Activated CD4-positive, alpha-beta T cell treated with anti-CD3 and anti-CD28 coated beads for 36 hours (primary cell): Measurements from ENCODE around the gene SPTBN2. TPM values are rescaled to one million over a fixed set of nuclear protein-coding genes. Genes with fewer than 3 reads are reported as not detected.

Source experiments
- ATAC-seq: fragments of 200-7000 bp; cut with Tn5 transposase; one replicate; pipeline ENCODE4 v1.10.0; 2021; ENCODE audit warnings: mild to moderate bottlenecking, moderate library complexity
- CTCF ChIA-PET: fragments of 350-600 bp; sonication (Branson Sonifier 250); formaldehyde crosslinking; loops from one replicate; lab custom pipeline; 2021; ENCODE audit warnings: antibody characterized with exemption; lab: Charles Lee
- POLR2A ChIA-PET: fragments of 350-600 bp; sonication (Branson Sonifier 250); formaldehyde crosslinking; loops from one replicate; lab custom pipeline; 2021; ENCODE audit warnings: antibody characterized with exemption, inconsistent platforms; lab: Charles Lee
- DNase-seq: peaks from one replicate; pipeline ENCODE4 v3.0.0-alpha.2; 2020
- H3K27ac Mint-ChIP-seq: one replicate; pipeline ENCODE4 v1.8.0; 2021; ENCODE audit warnings: mixed read lengths
- H3K27me3 Mint-ChIP-seq: one replicate; pipeline ENCODE4 v1.8.0; 2021; ENCODE audit warnings: mixed read lengths
- H3K36me3 Mint-ChIP-seq: one replicate; pipeline ENCODE4 v1.8.0; 2021; ENCODE audit warnings: low read depth, mixed read lengths
- H3K4me1 Mint-ChIP-seq: one replicate; pipeline ENCODE4 v1.8.0; 2021; ENCODE audit warnings: mixed read lengths
- H3K4me3 Mint-ChIP-seq: one replicate; pipeline ENCODE4 v1.8.0; 2021; ENCODE audit warnings: mild to moderate bottlenecking, moderate library complexity, mixed read lengths
- H3K9me3 Mint-ChIP-seq: one replicate; pipeline ENCODE4 v1.8.0; 2021; ENCODE audit warnings: low read depth, mixed read lengths
- intact Hi-C, 2 experiments: fragments of 100-400 bp; cut with DNase I in 1 of 2; cut with micrococcal nuclease in 1 of 2; formaldehyde crosslinking; loops; one replicate each; pipeline versions ENCODE4 v1.14.2 to v1.15.1; 2022 to 2024; cut with DNase I, micrococcal nuclease
- total RNA-seq, 2 experiments: library from RNA; stranded (reverse); gene quantifications; one replicate each; pipeline ENCODE4 v1.2.3, GENCODE V29; 2021

Gene SPTBN2
- total RNA-seq, 2 experiments from 2014 or later, result 1.3 to 1.6 TPM

GRCh38 chr11:66689661-66690590 lies 39.1 kb downstream of the SPTBN2 start:
- no peaks in the 10 kb centered on the region for H3K36me3 Mint-ChIP-seq
- intact Hi-C loops, result no loop called here
- POLR2A ChIA-PET, result no interaction called here
- DNase-seq (no peak), ATAC-seq (no peak)
- CTCF ChIA-PET, result interaction anchor here (1.3 kb wide), 1 partner anchor 11 kb away, joined by 9 read pairs; no protein-coding TSS in a partner anchor
- H3K4me1 Mint-ChIP-seq, result no peaks in the 10 kb centered on the region
- no peaks in the 10 kb centered on the region for H3K27me3 Mint-ChIP-seq
- no peak overlapping the region for H3K4me3 Mint-ChIP-seq
- H3K27ac Mint-ChIP-seq, result no peak overlapping the region
- H3K9me3 Mint-ChIP-seq, result no peaks in the 10 kb centered on the region

- Mint-ChIP-seq H3K9me3 (no peaks in the 10 kb centered on the region), H3K27me3 (no peaks in the 10 kb centered on the region), H3K4me3 (no peak overlapping the region), H3K4me1 (no peaks in the 10 kb centered on the region), H3K27ac (no peak overlapping the region), H3K36me3 (no peaks in the 10 kb centered on the region)
- intact Hi-C loops, result no loop called here
- no peak for ATAC-seq
- ChIA-PET CTCF (interaction anchor here (1.3 kb wide), 1 partner anchor 10 kb away, joined by 9 read pairs; no protein-coding TSS in a partner anchor), POLR2A (no interaction called here)
- no peak for DNase-seq
Observed at GRCh38 chr11:66688561-66689534, 40.2 kb downstream of the SPTBN2 start.

GRCh38 chr11:66687831-66688281 lies 41.2 kb downstream of the SPTBN2 start:
- CTCF ChIA-PET, result interaction anchor here (1.1 kb wide), 1 partner anchor 110 kb away, joined by 4 read pairs; no protein-coding TSS in a partner anchor
- Mint-ChIP-seq H3K9me3 (no peaks in the 10 kb centered on the region), H3K4me3 (no peak overlapping the region), H3K4me1 (no peaks in the 10 kb centered on the region), H3K27me3 (no peaks in the 10 kb centered on the region), H3K36me3 (no peaks in the 10 kb centered on the region), H3K27ac (no peak overlapping the region)
- ATAC-seq (no peak), DNase-seq (no peak)
- intact Hi-C loops, result no loop called here
- POLR2A ChIA-PET, result no interaction called here

DNA sequence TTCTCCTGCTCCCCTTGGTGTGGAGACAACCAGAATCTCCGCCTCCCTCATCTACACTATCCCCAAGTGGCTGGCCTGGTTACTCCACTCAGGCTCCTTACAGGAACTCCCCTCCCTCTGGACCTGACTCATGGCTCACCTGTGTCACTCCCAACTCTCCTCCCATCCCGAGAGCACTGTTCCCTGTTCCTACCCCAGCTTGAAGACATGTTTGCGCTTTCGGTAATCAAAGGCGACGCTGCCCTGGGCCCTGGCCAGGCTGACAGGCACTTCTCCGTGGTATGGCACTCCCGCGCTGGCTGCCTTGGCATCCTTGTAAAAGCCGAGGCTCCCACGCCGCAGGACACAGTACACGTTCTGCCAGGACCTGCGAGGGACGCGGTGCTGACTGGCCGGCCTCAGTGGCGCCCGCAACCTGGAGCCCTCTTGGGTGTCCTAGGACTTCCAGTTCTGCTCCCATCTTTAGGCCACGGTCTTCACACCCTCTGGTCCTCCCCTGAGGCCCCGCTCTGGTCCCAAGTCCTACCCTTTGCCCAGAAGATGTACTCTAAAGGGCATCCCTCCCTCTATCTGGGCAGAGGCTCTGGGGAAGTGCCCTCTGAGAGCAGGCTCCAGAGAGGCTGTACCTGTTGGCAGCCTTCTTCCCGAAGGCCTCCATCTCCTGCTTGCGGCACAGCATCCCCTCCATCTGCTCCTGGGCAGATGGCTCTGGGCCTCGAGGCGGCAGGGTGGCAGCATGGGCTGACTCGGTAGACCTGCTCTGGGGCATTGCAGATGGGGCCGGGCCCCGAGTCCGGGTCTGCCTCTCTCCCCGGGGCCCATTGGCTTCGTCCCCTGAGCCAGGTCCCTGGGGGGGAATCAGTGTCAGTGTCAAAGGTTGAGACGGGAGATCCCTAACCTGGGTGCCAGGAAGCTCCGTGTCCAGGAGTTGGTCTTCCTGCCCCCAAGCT lies 41.9 kb downstream of the SPTBN2 start:
- Mint-ChIP-seq H3K27me3 (no peaks in the 10 kb centered on the region), H3K4me1 (no peaks in the 10 kb centered on the region), H3K36me3 (no peaks in the 10 kb centered on the region), H3K9me3 (no peaks in the 10 kb centered on the region), H3K27ac (no peak overlapping the region), H3K4me3 (no peak overlapping the region)
- DNase-seq (no peak), ATAC-seq (no peak)
- POLR2A ChIA-PET, result no interaction called here
- CTCF ChIA-PET, result interaction anchor here (0.7 to 1.2 kb wide), 3 partner anchors 9 to 290 kb away, joined by 4 read pairs; partner anchors contain the start of gene RBM4B
- intact Hi-C loops, result no loop called here

DNA sequence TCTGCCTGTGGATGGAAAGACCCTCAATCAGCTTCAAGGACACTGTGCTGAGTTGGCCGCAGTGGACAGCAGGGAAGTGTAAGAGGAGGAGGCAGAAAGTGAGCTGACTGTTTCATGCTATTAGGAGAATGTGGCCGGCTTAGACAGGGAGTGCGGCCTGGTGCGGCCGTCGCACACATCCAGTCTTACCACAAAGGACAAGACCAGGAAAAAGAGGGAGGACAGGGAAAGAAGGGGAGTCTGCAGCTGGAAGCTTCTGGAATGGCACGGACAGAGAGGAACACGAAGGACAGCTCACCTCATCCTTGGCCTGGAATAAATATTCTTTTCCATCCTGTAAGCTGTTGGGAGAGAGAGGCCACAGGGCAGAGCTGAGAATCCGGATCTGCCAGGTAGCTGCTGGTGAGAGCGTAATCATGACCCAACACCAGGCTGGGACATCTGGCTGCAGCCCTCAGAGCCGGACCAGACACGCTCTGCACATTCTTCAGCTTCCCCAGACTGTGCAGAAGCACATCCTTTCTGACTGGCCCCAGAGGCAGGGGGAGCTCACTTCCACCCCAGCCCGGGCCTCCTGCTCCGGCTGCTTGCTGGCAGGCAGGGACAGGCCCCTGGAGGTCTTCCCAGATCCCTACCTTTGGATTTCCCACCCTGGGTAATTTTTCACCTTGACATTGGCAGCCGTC lies 42.8 kb downstream of the SPTBN2 start:
- ATAC-seq, result no peak
- Mint-ChIP-seq H3K27me3 (no peaks in the 10 kb centered on the region), H3K4me1 (no peaks in the 10 kb centered on the region), H3K27ac (no peak overlapping the region), H3K4me3 (no peak overlapping the region), H3K9me3 (no peaks in the 10 kb centered on the region), H3K36me3 (no peaks in the 10 kb centered on the region)
- ChIA-PET CTCF (interaction anchor here (0.7 to 1.2 kb wide), 2 partner anchors 8 to 289 kb away, joined by 4 read pairs; partner anchors contain the start of gene RBM4B), POLR2A (no interaction called here)
- DNase-seq, result no peak
- intact Hi-C loops, result no loop called here

- POLR2A ChIA-PET, result no interaction called here
Observed at GRCh38 chr11:66685276-66686099, 43.5 kb downstream of the SPTBN2 start.

DNA sequence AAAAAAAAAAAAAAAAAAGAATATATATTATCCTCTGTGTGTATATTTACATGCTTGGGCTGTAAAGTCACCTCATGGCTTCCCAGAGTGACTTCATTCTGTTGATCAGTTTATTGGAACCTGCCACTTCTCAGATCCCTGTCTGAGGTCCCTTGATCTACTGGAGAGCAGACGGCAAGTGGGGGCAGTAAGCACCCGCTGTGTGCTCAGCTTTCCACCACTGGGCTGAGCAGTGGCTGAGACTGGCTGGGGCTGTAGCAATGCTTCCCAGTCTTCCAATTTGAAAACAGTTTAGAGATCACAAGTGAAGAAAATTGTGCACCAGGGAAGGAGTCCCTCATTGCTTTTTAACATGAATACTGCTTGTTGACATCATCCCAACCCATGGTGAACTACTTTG lies 44.4 kb downstream of the SPTBN2 start:
- Mint-ChIP-seq H3K4me1 (no peaks in the 10 kb centered on the region), H3K36me3 (no peaks in the 10 kb centered on the region), H3K27ac (no peak overlapping the region), H3K4me3 (no peak overlapping the region), H3K27me3 (no peaks in the 10 kb centered on the region), H3K9me3 (no peaks in the 10 kb centered on the region)
- ATAC-seq (no peak), DNase-seq (no peak)
- ChIA-PET POLR2A (no interaction called here), CTCF (no interaction called here)
- intact Hi-C loops, result no loop called here

More at GRCh38 chr11:66685276-66686099, 43.5 kb downstream of the SPTBN2 start:
- ATAC-seq (no peak), DNase-seq (no peak)
- Mint-ChIP-seq H3K27me3 (no peaks in the 10 kb centered on the region), H3K27ac (no peak overlapping the region), H3K4me1 (no peaks in the 10 kb centered on the region), H3K9me3 (no peaks in the 10 kb centered on the region), H3K36me3 (no peaks in the 10 kb centered on the region), H3K4me3 (no peak overlapping the region)
- intact Hi-C loops, result no loop called here
- CTCF ChIA-PET, result interaction anchor here (0.6 to 1.2 kb wide), 2 partner anchors 8 to 106 kb away, joined by 3 to 4 read pairs; partner anchors contain the start of gene RBM4B

GRCh38 chr11:66683877-66684276 lies 45.1 kb downstream of the SPTBN2 start:
- no peak overlapping the region for H3K4me3 Mint-ChIP-seq
- DNase-seq (no peak), ATAC-seq (no peak)
- H3K36me3 Mint-ChIP-seq, result no peaks in the 10 kb centered on the region
- CTCF ChIA-PET, result no interaction called here
- no peaks in the 10 kb centered on the region for H3K9me3 Mint-ChIP-seq
- POLR2A ChIA-PET, result no interaction called here
- intact Hi-C loops, result no loop called here
- H3K4me1 Mint-ChIP-seq, result no peaks in the 10 kb centered on the region
- no peaks in the 10 kb centered on the region for H3K27me3 Mint-ChIP-seq
- no peak overlapping the region for H3K27ac Mint-ChIP-seq

GRCh38 chr11:66680966-66681645 lies 47.9 kb downstream of the SPTBN2 start:
- ChIA-PET CTCF (interaction anchor here (0.6 to 5.4 kb wide), 5 partner anchors 15 to 933 kb away, joined by 3 to 99 read pairs (median 3); no protein-coding TSS in a partner anchor), POLR2A (interaction anchor here (0.6 to 0.7 kb wide), 2 partner anchors 13 to 38 kb away, joined by 3 read pairs; no protein-coding TSS in a partner anchor)
- Mint-ChIP-seq H3K4me3 (no peak overlapping the region), H3K36me3 (peaks cover 9% of the 10 kb centered on the region), H3K4me1 (peaks cover 11% of the 10 kb centered on the region), H3K27ac (no peak overlapping the region), H3K27me3 (no peaks in the 10 kb centered on the region), H3K9me3 (no peaks in the 10 kb centered on the region)
- DNase-seq (no peak), ATAC-seq (no peak)
- intact Hi-C loops, result no loop called here
